GM19035 (cell line): Measurements from ENCODE around the gene FANK1.
"Not testable (repeated sequence)": the region's sequence is repeated elsewhere in the genome, so short reads cannot be mapped to it uniquely, and the experiment has no call there.

Source experiments
- ATAC-seq: cut with Tn5 transposase; IDR thresholded peaks from one replicate; pipeline ENCODE4 v1.9.1; 2021; ENCODE audit not compliant: unreplicated experiment

Gene FANK1

GRCh38 chr10:125886914-125887512 lies 9.4 kb upstream of the FANK1 start:
- ATAC-seq, result no peak

- ATAC-seq, result not testable (repeated sequence)
Observed at GRCh38 chr10:125889441-125889840, 6.9 kb upstream of the FANK1 start.

GRCh38 chr10:125892402-125892801 lies 4.0 kb upstream of the FANK1 start:
- not testable (repeated sequence) for ATAC-seq

GRCh38 chr10:125894176-125894575 lies 2.2 kb upstream of the FANK1 start:
- not testable (repeated sequence) for ATAC-seq

GRCh38 chr10:125895130-125896087 lies 955 bp upstream of the FANK1 start:
- ATAC-seq, result peak; percentile 52

- not testable (repeated sequence) for ATAC-seq
Observed at GRCh38 chr10:125897317-125897716, 953 bp downstream of the FANK1 start.

GRCh38 chr10:125900963-125901362 lies 4.6 kb downstream of the FANK1 start:
- ATAC-seq, result not testable (repeated sequence)

- not testable (repeated sequence) for ATAC-seq
Observed at GRCh38 chr10:125903135-125903640, 6.8 kb downstream of the FANK1 start.

- not testable (repeated sequence) for ATAC-seq
Observed at GRCh38 chr10:125905069-125905994, 9.0 kb downstream of the FANK1 start.

- not testable (repeated sequence) for ATAC-seq
Observed at GRCh38 chr10:125907598-125907997, 11.2 kb downstream of the FANK1 start.

GRCh38 chr10:125908813-125909212 lies 12.4 kb downstream of the FANK1 start:
- ATAC-seq, result not testable (repeated sequence)

- ATAC-seq, result not testable (repeated sequence)
Observed at GRCh38 chr10:125909491-125909890, 13.1 kb downstream of the FANK1 start.

GRCh38 chr10:125911145-125911544 lies 14.8 kb downstream of the FANK1 start:
- no peak for ATAC-seq

- no peak for ATAC-seq
Observed at GRCh38 chr10:125911990-125912389, 15.6 kb downstream of the FANK1 start.

- ATAC-seq, result not testable (repeated sequence)
Observed at GRCh38 chr10:125913277-125913676, 16.9 kb downstream of the FANK1 start.

GRCh38 chr10:125916977-125917376 lies 20.6 kb downstream of the FANK1 start:
- no peak for ATAC-seq

GRCh38 chr10:125917704-125918361 lies 21.5 kb downstream of the FANK1 start:
- ATAC-seq, result not testable (repeated sequence)

GRCh38 chr10:125921643-125922306 lies 25.4 kb downstream of the FANK1 start:
- not testable (repeated sequence) for ATAC-seq

GRCh38 chr10:125925262-125925834 lies 29.0 kb downstream of the FANK1 start:
- no peak for ATAC-seq
